Neural progenitor cell (in vitro differentiated cells): ENCODE data around the gene HEMGN.

ENCODE experiments used
- EZH2 ChIP-seq: fragments of 200-600 bp; sonication (generic); IDR thresholded peaks from 2 replicates; pipeline ENCODE4 v1.6.1; 2017; ENCODE audit warnings: antibody characterized with exemption, mild to moderate bottlenecking, moderate library complexity
- EZH2phosphoT487 ChIP-seq: fragments of 200-600 bp; sonication (generic); IDR thresholded peaks from 2 replicates; pipeline ENCODE4 v1.6.1; 2017; ENCODE audit warnings: antibody characterized with exemption
- TF ChIP-seq, protein P1 (sequence below): fragments of 200-600 bp; sonication (generic); IDR thresholded peaks from 2 replicates; pipeline ENCODE4 v1.5.1; 2017; ENCODE audit warnings: antibody characterized with exemption, mild to moderate bottlenecking

DNA sequence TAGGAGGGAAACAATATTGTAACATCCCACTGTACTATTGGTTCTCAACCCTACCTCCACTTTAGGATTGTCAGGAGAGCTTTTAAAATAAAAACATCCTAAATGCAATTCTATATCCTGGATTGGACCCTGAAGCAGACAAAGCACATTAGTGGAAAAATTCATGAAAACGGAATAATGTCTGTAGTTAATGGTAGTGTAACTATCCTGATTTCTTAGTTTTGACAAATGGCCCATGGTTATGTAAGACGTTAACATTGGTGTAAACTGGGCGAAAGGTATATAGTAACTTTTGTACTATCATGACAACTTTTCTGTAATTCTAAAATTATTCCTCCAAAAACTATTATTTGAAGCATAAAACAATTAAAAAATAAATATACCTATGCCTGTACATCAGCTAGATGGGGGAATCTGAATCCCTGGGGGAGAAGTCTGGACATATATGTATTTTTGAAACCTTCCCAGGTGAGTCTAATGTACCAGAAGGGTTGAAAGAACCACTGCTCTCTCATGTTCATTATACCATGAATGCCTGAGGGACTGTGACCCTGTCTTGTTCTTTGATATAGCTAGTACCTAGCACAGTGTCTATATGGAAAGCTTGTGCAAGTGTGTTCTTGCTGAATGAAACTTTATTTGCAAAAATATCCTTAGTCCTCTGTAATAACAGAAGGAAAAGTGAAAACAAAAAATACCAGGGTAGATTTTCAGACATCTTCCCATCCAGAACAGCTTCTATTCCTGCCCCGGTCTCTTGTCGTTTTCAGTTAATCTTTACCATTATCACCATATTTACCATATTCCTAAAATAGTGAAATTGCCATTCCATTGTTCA, 12.3 kb downstream of the HEMGN start:
- TF ChIP-seq, protein P1, sequence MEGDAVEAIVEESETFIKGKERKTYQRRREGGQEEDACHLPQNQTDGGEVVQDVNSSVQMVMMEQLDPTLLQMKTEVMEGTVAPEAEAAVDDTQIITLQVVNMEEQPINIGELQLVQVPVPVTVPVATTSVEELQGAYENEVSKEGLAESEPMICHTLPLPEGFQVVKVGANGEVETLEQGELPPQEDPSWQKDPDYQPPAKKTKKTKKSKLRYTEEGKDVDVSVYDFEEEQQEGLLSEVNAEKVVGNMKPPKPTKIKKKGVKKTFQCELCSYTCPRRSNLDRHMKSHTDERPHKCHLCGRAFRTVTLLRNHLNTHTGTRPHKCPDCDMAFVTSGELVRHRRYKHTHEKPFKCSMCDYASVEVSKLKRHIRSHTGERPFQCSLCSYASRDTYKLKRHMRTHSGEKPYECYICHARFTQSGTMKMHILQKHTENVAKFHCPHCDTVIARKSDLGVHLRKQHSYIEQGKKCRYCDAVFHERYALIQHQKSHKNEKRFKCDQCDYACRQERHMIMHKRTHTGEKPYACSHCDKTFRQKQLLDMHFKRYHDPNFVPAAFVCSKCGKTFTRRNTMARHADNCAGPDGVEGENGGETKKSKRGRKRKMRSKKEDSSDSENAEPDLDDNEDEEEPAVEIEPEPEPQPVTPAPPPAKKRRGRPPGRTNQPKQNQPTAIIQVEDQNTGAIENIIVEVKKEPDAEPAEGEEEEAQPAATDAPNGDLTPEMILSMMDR, result no peak
- TF ChIP-seq EZH2, result no peak
- TF ChIP-seq EZH2phosphoT487, result no peak
